AG08395 (cell line): ENCODE measurements around the gene GRK7.
"Not testable (repeated sequence)": the region's sequence is repeated elsewhere in the genome, so short reads cannot be mapped to it uniquely, and the experiment has no call there.

Source experiments
- DNase-seq: peaks from one replicate; pipeline ENCODE4 v3.0.0; 2012; ENCODE audit warnings: mixed read lengths, low spot score

Gene GRK7

DNA sequence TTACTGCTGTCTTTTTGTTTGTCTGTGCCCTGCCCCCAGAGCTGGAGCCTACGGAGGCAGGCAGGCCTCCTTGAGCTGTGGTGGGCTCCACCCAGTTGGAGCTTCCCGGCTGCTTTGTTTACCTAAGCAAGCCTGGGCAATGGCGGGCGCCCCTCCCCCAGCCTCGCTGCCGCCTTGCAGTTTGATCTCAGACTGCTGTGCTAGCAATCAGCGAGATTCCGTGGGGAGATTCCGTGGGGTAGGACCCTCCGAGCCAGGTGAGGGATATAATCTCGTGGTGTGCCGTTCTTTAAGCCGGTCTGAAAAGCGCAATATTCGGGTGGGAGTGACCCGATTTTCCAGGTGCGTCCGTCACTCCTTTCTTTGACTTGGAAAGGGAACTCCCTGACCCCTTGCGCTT is 656 bp upstream of the GRK7 start:
- DNase-seq: not testable (repeated sequence)

DNA sequence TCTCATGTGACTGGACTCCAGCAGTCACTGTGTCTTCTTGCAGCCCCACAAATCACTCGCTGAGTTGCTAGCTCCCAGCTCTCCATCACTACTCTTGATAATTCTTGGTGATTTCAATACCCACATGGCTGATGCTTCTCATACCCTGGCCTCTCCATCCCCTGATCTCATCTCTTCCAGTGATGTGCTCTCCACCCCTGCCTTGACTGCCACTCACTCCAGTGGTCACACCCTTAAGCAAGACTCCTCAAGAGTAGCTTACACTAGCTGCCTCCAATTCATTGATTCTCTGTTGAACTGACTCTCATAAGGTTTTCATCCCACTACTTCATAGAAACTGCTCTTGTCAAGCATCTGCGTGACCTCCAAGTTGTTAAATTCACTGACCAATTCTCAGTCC is 837 bp downstream of the GRK7 start:
- DNase-seq: no peak

DNA sequence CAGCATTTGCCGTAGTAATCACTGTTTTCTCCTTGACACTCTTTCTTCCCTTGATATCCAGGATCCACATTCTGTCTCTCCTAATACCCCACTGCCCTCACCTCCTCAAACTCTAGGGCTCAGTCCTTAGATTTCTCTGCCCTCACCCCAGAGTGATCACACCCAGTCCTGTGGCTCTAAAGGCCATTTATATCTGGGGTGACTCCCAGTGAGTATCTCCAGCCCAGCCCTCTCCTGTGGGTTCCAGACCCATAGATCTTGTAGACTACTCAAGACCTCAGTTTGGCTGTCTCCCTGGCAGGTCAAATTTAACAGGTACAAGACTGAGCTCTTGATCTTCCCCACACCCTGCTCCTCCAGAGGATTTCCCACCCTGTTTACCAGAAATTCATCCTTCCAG is 1.3 kb downstream of the GRK7 start:
- no peak for DNase-seq

DNA sequence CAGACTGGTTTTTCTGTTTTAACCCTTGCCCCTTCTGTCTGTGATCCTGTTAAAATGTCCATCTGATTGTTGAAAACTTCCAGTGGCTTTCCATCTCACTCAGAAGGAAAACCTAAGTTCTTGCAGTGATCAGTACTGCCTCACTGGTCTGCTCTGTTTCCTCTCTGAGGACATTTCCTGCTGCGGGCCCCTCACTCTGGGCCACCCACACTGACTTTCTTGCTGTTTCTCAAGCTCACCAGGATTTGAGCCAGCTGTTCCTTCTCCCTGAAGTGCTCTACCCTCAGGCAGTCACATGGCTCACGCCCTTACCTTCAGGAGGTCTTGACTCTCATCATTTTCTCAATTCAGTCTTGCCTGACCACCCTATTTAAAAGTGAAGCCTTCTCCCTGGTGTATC is 1.8 kb downstream of the GRK7 start:
- DNase-seq: no peak

DNA sequence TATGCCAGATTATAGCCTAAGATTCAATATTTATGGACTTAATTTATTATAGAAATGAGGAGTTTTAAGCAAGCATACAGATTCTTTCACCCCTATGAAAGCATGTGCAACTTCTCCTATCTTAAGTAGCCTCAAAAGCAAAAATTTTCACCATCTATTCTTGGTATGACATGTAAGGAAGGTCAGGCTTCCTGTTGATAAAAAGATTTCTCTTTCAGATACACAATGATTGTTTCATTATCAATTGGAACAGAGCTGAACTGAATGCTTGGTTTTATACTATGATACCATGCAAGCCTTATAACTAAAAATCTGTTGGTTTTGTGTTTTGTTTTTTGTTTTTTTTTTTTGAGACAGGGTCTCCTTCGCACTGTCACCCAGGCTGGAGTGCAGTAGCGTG is 3.9 kb downstream of the GRK7 start:
- DNase-seq: no peak

DNA sequence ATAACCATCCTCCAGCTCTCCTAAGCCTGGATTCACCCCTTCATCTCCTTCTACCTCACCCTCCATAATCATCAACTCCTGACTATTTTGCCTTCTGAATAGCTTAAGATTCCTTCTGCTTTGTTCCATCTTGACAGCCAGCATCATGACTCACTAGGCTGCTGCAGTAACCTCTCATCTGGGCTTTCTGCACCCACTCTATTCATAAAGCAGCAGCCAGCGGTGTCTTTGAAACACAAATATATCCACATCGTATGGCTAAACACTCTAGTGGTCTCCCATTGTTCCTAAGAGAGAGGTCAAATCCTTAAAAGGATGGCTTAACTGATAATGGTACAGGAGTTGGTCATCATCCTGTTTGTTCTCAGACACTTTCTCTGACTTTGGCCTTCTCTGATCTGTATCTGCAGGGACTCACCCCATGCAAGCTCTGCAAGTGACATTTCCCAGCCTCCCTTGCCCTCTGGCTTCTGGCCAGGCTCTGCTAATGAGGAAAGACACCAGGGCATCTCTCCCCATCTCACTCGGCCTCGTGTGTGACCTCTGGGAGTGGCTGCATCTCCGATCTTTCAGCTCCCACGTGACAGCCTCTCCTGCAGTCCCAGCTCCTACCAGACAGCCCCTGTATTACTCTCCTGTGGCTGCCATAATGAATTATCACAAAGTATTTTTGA is 6.2 kb downstream of the GRK7 start:
- DNase-seq: peak; percentile 14

DNA sequence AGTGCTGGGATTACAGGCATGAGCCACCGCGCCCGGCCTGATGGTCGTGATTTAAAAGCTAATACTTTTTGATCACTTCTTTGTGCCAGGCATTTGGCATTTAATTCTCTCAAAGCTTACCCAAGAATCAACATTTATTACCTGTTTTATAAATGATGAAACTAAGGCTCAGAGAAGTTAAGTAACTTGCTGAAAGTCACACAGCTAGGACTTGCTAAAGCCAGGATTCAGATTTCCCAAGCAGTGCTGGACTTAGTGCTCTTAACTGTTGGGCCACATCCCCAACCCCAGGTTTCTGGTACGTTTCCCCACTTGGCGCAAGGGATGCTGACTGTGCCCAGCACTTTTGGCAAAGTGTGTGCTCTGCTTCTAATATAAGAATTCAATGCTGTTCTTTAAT is 10.5 kb downstream of the GRK7 start:
- DNase-seq: no peak

DNA sequence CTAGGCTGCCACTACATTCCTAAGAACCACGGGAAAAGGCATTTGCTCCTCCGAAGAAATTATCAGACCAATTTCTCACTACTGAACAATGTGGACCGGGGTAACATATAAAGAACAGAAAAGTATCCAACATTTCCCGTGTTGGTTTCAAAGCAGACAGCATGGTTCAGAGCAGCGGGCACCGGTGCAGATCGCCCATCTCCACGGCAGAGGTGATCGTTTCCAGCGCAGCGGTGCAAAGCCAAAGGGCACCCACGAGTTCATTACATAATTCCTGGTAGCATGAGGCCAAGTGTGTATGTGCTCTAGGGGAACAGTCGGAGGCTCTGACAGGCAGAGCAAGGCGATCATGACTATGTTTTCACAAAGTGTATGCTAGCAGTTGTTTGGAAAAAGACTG is 13.2 kb downstream of the GRK7 start:
- DNase-seq: no peak

DNA sequence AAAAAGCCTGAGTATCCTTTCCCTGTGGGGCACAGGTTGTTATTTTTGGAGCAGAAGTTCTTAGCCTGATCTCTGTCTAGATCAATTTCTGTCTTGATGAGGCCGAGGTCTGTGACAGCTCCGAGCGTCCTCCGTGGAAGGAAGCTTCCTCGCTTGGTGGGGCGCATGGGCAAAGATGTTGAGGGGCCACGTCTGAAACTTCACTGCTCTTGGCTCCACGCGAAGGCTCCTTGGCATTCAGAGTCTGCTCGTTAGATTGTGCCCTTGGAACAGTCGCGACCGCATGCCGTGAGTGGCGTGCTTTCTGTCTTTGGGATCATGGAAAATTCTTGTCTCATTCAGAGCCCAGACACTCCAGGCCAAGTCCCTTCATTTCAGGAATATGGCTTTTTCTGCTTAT is 13.7 kb downstream of the GRK7 start:
- no peak for DNase-seq

DNA sequence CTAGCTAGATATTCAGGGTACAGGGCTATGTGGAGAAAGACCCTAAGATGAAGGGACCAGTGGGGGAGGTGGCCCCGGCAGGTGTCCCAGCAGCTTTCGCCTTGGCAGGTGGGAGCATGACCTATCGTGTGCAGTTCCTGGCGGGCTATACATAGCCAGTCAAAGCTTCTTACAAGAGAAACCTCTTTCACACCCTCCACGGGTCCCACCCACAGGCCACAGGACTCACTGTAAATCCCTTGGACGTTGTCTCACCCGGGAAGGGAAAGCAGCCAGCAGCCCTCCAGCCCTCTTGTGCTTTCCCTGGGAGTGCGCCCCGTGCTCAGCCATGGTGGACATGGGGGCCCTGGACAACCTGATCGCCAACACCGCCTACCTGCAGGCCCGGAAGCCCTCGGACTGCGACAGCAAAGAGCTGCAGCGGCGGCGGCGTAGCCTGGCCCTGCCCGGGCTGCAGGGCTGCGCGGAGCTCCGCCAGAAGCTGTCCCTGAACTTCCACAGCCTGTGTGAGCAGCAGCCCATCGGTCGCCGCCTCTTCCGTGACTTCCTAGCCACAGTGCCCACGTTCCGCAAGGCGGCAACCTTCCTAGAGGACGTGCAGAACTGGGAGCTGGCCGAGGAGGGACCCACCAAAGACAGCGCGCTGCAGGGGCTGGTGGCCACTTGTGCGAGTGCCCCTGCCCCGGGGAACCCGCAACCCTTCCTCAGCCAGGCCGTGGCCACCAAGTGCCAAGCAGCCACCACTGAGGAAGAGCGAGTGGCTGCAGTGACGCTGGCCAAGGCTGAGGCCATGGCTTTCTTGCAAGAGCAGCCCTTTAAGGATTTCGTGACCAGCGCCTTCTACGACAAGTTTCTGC is 15.0 kb downstream of the GRK7 start:
- no peak for DNase-seq

DNA sequence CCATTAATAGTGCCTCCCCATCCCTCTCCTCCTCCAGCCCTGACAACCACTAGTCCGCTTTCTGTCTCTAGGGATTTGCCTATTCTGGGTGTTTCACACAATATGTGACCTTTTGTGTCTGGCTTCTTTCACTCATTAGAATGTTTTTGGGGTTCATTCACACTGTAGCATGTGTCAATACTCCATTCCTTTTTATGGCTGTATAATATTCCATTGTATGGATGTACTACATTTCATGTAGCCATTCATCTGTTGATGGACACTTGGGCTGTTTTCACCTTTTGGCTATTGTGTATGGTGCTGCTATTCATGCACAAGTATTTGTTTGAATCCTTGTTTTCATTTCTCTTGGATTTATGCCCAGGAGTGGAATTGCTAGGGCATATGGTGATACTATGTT is 16.5 kb downstream of the GRK7 start:
- DNase-seq: no peak

DNA sequence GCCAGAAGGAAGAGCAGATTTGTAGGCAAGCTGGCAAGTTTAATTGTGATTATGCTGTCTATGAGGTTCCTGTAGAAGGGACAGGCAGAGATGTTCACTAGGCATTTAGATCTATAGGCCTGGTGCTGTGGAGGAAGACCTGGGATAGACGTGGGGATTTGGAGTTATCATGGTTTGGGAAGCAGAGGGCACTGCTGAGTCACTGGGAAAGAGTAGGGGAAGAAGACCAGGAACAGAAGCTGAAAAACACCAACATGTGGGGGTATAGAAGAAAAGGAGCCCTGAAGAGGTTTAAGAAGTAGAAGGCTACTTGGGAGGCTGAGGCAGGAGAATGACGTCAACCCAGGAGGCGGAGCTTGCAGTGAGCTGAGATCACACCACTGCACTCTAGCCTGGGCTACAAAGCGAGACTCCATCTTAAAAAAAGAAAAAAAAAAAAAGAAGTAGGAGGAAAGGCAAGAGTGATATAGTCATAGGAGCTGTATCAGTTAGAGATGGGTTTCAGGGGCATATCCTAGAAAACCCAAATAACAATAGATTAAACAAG is 19.3 kb downstream of the GRK7 start:
- peak; percentile 12 for DNase-seq

DNA sequence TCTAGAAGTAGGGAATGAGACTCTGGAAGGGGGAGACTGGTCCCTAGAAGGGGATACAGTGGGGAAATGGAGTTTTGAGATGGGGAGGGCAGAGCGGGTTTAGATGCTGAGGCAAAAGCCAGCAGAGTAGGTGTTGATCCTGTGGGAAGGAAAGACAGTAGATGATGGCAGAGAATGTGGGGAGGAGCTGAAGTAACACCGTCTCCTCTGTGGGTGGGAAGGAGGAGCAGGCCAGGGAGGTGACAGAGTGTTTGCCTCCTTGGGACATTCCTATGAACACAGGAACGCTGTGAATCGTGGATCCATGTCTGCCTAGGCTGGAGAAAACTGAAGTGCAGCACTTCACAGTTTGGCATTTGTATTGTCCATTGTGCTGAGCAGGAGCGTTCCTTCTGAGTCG is 20.4 kb downstream of the GRK7 start:
- no peak for DNase-seq

DNA sequence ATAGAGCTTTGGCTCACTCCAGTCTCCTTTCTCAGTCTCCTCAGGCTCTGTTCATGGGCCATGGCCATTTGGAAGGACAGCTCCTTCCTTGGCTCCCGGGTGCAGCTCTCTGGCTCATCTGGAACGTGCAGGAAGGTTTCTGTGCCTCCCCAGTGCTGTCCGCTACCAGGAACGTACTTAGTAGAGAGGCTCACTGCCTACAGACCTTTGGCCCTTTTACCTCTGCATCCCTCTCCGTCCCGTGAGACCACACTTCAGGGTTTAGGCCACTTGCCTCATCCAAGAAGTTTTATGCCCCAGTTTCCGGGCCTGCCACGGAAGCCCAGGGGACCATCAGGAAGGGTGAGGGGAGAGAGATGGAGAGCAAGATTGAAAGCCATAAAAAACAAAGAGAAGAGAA is 20.9 kb downstream of the GRK7 start:
- DNase-seq: no peak

DNA sequence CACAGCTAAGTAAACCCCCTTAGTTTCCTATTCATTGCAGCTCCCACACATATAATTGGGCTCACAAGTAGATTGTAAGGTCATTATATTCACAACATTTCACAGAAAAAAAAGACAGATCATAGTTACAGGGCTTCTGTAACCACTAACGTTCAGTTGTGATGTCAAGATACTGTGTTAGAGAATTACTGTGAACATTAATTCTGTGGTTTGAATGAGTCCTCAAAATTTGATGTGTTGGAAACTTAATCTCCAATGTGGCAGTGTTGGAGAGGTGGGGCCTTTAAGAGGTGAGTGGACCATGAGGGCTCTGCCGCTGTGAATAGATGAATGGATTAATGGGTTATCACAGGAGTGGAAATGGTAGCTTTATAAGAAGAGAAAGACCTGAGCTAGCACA is 21.3 kb downstream of the GRK7 start:
- no peak for DNase-seq

DNA sequence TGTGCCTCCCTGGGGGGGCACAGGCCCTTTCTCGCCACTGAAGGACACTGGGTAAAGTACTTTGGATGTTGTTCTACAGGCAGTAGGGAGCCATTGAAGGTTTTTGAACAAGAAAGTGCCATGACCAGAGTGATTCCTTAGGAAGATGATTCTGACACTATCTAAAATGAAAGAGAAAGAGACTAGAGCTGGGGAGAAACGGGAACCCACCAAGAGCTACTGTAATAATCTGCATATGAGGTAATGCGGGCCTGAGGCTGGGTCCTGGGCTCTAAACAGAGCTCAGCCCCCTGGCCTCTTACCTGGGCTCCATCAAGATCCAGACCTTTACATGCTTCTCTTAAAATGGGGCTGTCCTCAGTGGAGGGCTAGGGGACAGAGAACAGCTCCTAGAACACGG is 24.9 kb downstream of the GRK7 start:
- no peak for DNase-seq

DNA sequence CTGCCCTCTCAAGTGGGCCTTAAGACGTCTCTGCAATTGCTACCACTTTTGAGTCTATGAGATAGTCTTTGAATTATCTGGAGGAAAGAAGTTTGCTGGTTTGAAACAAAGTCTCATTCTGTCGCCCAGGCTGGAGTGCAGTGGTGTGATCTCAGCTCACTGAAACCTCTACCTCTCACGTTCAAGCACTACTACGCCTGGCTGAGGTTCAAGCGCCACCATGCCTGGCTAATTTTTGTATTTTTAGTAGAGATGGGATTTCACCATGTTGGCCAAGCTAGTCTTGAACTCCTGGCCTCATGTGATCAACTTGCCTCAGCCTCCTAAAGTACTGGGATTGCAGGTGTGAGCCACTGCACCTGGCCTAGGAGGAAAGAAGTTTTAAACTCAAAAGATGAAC is 25.5 kb downstream of the GRK7 start:
- not testable (repeated sequence) for DNase-seq

DNA sequence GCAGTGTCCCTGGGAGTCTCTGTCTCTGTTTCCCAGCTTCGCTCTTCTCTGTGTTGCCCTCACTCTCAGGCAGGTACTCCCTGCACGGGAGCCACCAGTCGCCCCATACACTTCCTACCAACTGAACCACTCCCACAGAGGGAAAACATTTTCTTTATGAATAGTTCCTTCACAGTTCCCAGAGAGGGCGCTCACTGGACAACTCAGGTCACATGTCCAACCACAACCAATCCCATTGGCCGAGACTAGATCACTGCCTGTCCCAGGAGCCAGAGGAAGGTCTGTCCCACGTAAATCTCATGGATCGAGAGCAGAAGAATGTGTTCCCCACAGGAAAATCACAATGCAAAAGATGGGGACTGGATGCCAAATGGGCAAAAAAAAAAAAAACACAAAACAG is 26.1 kb downstream of the GRK7 start:
- no peak for DNase-seq

DNA sequence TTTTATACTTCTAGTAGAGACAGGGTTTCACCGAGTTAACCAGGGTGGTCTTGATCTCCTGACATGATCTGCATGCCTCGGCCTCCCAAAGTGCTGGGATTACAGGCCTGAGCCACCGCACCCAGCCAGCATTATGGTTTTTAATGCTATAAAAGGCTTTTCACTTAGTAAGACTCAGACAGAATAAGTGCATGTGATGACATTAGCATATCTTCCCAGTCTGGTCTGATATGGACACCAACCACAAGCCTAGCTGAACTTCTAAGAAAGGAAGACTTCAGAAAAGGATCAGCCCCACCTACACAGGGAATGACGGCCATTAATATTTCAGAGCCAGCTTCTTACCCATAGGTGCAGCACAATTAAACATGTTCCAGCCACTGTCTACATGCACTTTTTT is 27.0 kb downstream of the GRK7 start:
- DNase-seq: no peak

DNA sequence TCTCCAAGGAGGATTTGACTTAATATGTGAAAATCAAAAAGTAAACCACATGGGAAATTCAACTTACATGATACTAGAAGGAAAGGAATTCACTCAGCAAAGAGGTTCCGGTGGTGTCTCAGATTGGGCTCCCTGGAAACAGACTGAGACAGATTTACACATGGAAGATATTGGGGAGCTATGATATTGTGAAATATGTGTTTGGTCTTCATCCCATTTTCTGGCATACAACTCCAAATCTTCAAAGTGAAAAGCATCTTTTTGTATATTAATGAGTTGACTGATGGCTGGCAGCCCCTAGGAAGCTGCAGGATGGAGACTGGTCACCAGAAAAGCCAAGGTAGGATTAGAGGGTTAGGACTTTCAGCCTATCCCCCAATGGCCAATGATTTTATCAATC is 29.3 kb downstream of the GRK7 start:
- no peak for DNase-seq

DNA sequence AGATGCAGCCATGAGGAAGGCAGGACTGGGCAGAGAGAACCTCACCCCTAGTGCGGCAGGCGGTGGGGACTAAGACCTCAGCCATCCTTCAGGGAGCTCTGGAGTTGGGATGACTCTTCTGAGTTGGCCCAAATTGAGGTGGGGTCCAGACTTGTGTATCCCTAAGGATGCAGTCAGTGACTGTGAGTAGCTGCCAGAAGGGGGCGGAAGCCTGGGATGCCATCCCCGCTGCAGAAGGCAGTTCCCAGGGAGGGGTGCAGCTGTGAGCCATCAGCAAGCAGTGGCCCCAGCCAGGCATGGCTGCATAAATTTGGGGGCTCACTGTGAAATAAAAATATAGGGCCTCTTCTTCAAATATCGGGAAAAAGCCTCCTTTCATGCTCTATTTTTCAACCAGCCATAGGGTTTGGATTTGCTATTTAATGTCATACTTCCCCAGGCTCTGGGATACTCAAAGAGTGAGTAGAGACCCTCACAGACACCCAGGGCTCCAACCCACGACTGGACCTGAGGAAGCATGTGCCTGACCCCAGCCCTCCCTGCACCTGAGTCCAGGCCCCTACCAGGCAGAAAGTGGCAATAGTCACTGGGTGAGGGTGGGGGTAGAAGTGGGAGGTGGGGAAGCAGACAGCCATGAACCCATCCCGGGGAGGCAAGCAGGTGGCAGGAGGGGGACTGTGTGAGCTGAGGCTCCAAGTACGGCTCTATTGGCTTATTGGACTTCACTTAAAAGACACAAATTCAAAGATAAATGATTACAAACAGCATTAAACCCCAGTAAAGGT is 30.5 kb downstream of the GRK7 start:
- no peak for DNase-seq

DNA sequence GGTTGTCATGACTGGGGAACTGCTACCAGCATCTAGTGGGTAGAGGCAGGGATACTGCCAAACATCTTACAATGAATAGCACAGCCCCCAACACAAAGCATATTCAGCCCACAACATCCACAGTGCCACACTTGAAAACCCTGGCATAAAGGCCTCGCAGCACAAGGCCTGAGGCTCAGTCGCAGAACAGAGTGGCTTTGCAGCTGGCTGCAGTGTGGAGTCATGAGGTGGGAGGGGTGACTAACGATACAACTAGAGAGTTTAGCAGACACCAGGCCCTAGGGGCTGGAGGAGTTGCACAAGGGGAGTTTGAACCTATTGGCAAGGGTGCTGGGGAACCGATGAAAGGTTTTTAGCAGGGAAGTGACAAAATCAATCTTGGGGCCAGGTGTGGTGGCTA is 32.1 kb downstream of the GRK7 start:
- no peak for DNase-seq

DNA sequence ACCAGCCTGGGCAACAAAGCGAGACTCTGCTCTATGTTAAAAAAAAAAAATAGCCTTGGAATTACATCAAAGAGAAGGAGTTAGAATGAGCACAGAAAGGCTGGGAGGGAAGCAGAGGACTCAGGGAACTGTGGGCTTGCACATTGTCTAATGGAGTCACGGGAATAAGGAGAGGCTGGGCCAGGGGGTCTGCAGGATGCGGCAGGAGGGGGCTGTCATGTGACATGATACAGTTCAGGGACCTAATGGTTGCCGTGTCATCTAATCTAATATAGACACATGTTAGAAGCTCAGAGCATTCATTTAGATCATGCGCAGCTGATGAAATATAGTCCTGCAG is 32.5 kb downstream of the GRK7 start:
- DNase-seq: no peak
